GM12878 (cell line): ENCODE measurements around the gene RALGPS2. TPM values are rescaled to one million over a fixed set of nuclear protein-coding genes. Genes with fewer than 3 reads are reported as not detected.

Experiments used
- BACH1 ChIP-seq: fragments of 450-650 bp; IDR thresholded peaks from 2 replicates; pipeline ENCODE4 v1.6.1; 2017; ENCODE audit warnings: mild to moderate bottlenecking, borderline replicate concordance
- BCL11A ChIP-seq: IDR thresholded peaks from 2 replicates; pipeline ENCODE4 v1.6.1; 2011; ENCODE audit warnings: low read depth, low read length
- BMI1 ChIP-seq: fragments of 450-650 bp; IDR thresholded peaks from 2 replicates; pipeline ENCODE4 v1.6.1; 2016; ENCODE audit warnings: mild to moderate bottlenecking, moderate library complexity, borderline replicate concordance
- DPF2 ChIP-seq: fragments of 450-650 bp; IDR thresholded peaks from 2 replicates; pipeline ENCODE4 v1.6.1; 2017; ENCODE audit warnings: mild to moderate bottlenecking
- EGR1 ChIP-seq, 2 experiments: IDR thresholded peaks; 1 replicate in 1 of 2; 2 replicates in 1 of 2; pipeline ENCODE4 v1.6.1; 2011 to 2012; ENCODE audit warnings: low read depth in 2 of 2, low read length in 2 of 2, borderline replicate concordance in 1 of 2, mild to moderate bottlenecking in 1 of 2, moderate library complexity in 1 of 2
- IKZF1 ChIP-seq: fragments of 450-650 bp; conservative IDR thresholded peaks from 2 replicates; pipeline ENCODE4 v1.6.1; 2017; ENCODE audit warnings: antibody characterized with exemption, mild to moderate bottlenecking
- KLF5 ChIP-seq: fragments of 450-650 bp; IDR thresholded peaks from 2 replicates; pipeline ENCODE4 v1.6.1; 2014; ENCODE audit warnings: mild to moderate bottlenecking; ENCODE audit not compliant: partially characterized antibody
- LARP7 ChIP-seq: fragments of 450-650 bp; IDR thresholded peaks from 2 replicates; pipeline ENCODE4 v1.6.1; 2017; ENCODE audit warnings: mild to moderate bottlenecking
- MEF2A ChIP-seq: IDR thresholded peaks from 2 replicates; pipeline ENCODE4 v1.6.1; 2011; ENCODE audit warnings: low read depth, mild to moderate bottlenecking, low read length, moderate library complexity; ENCODE audit not compliant: insufficient read depth
- MTA3 ChIP-seq: IDR thresholded peaks from 2 replicates; pipeline ENCODE4 v1.6.1; 2012; ENCODE audit warnings: low read length, inconsistent platforms, borderline replicate concordance
- MYB ChIP-seq: fragments of 150-350 bp; IDR thresholded peaks from 2 replicates; pipeline ENCODE4 v1.6.1; 2014; ENCODE audit warnings: mild to moderate bottlenecking, low read depth, low read length, borderline replicate concordance
- PML ChIP-seq: IDR thresholded peaks from 2 replicates; pipeline ENCODE4 v1.6.1; 2012; ENCODE audit warnings: low read length, inconsistent platforms
- POLR2A ChIP-seq: IDR thresholded peaks from 2 replicates; pipeline ENCODE4 v1.6.1; 2011; ENCODE audit warnings: low read depth, mild to moderate bottlenecking, low read length
- POLR2AphosphoS2 ChIP-seq: IDR thresholded peaks from 2 replicates; pipeline ENCODE4 v1.6.1; 2011; ENCODE audit warnings: low read depth, mild to moderate bottlenecking, low read length, improper control_type of control experiment, moderate library complexity
- POLR2AphosphoS5 ChIP-seq: IDR thresholded peaks from 2 replicates; pipeline ENCODE4 v1.6.1; 2011; ENCODE audit warnings: mild to moderate bottlenecking, low read length, inconsistent platforms
- RAD51 ChIP-seq: fragments of 450-650 bp; IDR thresholded peaks from 2 replicates; pipeline ENCODE4 v1.6.1; 2016; ENCODE audit warnings: moderate library complexity, mild to moderate bottlenecking, inconsistent platforms
- RFX5 ChIP-seq: IDR thresholded peaks from 2 replicates; pipeline ENCODE4 v1.6.1; 2011; ENCODE audit warnings: low read depth, low read length, improper control_type of control experiment
- SIN3A ChIP-seq: IDR thresholded peaks from 2 replicates; pipeline ENCODE4 v1.6.1; 2012; ENCODE audit warnings: low read depth, low read length, improper control_type of control experiment
- SREBF2 ChIP-seq: IDR thresholded peaks from 2 replicates; pipeline ENCODE4 v1.6.1; 2012; ENCODE audit warnings: mild to moderate bottlenecking, low read length
- SRF ChIP-seq, 2 experiments: IDR thresholded peaks; 2 replicates each; pipeline ENCODE4 v1.6.1; 2011; ENCODE audit warnings: low read depth in 2 of 2, low read length in 2 of 2, mild to moderate bottlenecking in 1 of 2, moderate library complexity in 1 of 2
- STAT1 ChIP-seq: fragments of 450-650 bp; conservative IDR thresholded peaks from 2 replicates; pipeline ENCODE4 v1.6.1; 2014; ENCODE audit warnings: antibody characterized with exemption, mild to moderate bottlenecking
- SUZ12 ChIP-seq: fragments of 200-600 bp; sonication (generic); IDR thresholded peaks from one replicate; pipeline ENCODE4 v1.6.1; 2018; ENCODE audit warnings: antibody characterized with exemption, mild to moderate bottlenecking; ENCODE audit not compliant: unreplicated experiment
- TARDBP ChIP-seq: IDR thresholded peaks from 2 replicates; pipeline ENCODE4 v1.6.1; 2016; ENCODE audit warnings: borderline replicate concordance
- ZSCAN29 ChIP-seq: fragments of 450-650 bp; IDR thresholded peaks from 2 replicates; pipeline ENCODE4 v1.6.1; 2017; ENCODE audit warnings: mild to moderate bottlenecking, moderate library complexity
- ZZZ3 ChIP-seq: IDR thresholded peaks from 2 replicates; pipeline ENCODE4 v1.6.1; 2011; ENCODE audit warnings: low read depth; ENCODE audit not compliant: control insufficient read depth, insufficient read length
- polyA plus RNA-seq, 11 experiments: library from polyadenylated mRNA; depleted of rRNA in 4 of 11; unstranded in 6 of 11; stranded (reverse) in 5 of 11; fragments of >200 nt; fragmentation: Nextera tagmentation in 4 of 11; fragmentation: Illumina TruSeq in 1 of 11; extraction: Ambion mirVana in 4 of 11; extraction: Trizol in 1 of 11; gene quantifications; 1 replicate in 1 of 11; 2 replicates in 10 of 11; pipeline versions ENCODE4 v1.2.1 to v1.2.3, GENCODE V29; 2011 to 2016; ENCODE audit warnings: inconsistent platforms in 2 of 11, missing spikeins in 2 of 11, low read depth in 1 of 11
- total RNA-seq, 4 experiments: library from RNA; depleted of rRNA in 3 of 4; stranded (reverse); fragments of >200 nt in 3 of 4; fragmentation: Illumina TruSeq in 1 of 4; extraction: Trizol in 1 of 4; gene quantifications; 2 replicates each; pipeline versions ENCODE4 v1.2.1 to v1.2.3, GENCODE V29; 2013 to 2021
- TF ChIP-seq, protein P1 (sequence below): fragments of 450-650 bp; IDR thresholded peaks from 2 replicates; pipeline ENCODE4 v1.6.1; 2017; ENCODE audit warnings: mild to moderate bottlenecking, moderate library complexity
- TF ChIP-seq, protein P2 (sequence below): fragments of 450-650 bp; IDR thresholded peaks from 2 replicates; pipeline ENCODE4 v1.6.1; 2017; ENCODE audit warnings: low read depth, mild to moderate bottlenecking, moderate library complexity
- TF ChIP-seq, protein P3 (sequence below): fragments of 450-650 bp; IDR thresholded peaks from 2 replicates; pipeline ENCODE4 v1.6.1; 2014; ENCODE audit warnings: mild to moderate bottlenecking

RALGPS2 gene
- total and polyA plus RNA-seq, 10 of the 15 experiments (the other 5 are each of a cell fraction or from before 2014, with no cell fraction given), result 0.08 to 3.7 (median 0.50) TPM

DNA sequence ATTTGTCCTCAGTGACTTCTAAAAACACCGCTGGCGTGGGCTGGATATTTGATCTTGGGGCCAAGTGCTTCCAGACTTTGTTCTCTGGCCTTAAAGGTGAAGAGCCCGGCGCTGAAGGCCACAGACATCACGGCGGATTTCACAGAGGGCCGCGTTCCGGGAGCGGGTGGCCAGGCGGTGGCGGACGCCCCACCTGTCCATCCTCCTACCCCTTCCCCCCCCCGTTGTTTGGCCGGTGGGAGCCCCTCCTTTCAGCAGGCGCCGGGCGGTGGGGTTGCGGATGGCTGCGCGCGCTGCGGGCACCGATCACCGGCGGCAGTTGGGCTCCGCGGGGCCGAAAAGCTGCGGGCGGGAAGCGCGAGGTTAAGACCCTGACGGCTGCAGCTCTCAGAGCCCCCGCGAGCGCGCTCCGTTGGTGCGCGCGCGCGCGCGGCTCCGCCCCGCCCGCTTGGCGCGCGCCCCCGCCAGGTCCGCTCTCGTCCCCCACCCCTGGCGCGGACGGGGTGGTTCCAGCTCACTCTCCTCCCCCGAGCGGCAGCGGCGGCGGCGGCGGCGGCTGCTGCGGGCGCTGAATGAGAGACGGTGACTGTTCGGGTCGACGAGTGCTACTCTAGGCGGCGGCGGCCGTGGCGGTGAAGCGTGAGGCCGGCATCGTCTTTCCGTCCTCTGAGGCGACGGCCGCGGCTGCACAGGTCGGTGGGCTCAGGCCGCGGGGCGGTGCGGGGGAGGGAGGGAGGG lies at the start of gene RALGPS2 (continued):
- TF ChIP-seq, protein P1, sequence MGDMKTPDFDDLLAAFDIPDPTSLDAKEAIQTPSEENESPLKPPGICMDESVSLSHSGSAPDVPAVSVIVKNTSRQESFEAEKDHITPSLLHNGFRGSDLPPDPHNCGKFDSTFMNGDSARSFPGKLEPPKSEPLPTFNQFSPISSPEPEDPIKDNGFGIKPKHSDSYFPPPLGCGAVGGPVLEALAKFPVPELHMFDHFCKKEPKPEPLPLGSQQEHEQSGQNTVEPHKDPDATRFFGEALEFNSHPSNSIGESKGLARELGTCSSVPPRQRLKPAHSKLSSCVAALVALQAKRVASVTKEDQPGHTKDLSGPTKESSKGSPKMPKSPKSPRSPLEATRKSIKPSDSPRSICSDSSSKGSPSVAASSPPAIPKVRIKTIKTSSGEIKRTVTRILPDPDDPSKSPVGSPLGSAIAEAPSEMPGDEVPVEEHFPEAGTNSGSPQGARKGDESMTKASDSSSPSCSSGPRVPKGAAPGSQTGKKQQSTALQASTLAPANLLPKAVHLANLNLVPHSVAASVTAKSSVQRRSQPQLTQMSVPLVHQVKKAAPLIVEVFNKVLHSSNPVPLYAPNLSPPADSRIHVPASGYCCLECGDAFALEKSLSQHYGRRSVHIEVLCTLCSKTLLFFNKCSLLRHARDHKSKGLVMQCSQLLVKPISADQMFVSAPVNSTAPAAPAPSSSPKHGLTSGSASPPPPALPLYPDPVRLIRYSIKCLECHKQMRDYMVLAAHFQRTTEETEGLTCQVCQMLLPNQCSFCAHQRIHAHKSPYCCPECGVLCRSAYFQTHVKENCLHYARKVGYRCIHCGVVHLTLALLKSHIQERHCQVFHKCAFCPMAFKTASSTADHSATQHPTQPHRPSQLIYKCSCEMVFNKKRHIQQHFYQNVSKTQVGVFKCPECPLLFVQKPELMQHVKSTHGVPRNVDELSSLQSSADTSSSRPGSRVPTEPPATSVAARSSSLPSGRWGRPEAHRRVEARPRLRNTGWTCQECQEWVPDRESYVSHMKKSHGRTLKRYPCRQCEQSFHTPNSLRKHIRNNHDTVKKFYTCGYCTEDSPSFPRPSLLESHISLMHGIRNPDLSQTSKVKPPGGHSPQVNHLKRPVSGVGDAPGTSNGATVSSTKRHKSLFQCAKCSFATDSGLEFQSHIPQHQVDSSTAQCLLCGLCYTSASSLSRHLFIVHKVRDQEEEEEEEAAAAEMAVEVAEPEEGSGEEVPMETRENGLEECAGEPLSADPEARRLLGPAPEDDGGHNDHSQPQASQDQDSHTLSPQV, result no peak
- no peak for TF ChIP-seq POLR2AphosphoS2
- no peak for TF ChIP-seq SREBF2
- TF ChIP-seq PML, result no peak
- no peak for TF ChIP-seq EGR1 (IDR thresholded peaks at IDR 0.05; ENCODE audit: borderline replicate concordance in 1 of 2, low read depth in 2 of 2, low read length in 2 of 2)
- no peak for TF ChIP-seq BACH1
- TF ChIP-seq, protein P2, sequence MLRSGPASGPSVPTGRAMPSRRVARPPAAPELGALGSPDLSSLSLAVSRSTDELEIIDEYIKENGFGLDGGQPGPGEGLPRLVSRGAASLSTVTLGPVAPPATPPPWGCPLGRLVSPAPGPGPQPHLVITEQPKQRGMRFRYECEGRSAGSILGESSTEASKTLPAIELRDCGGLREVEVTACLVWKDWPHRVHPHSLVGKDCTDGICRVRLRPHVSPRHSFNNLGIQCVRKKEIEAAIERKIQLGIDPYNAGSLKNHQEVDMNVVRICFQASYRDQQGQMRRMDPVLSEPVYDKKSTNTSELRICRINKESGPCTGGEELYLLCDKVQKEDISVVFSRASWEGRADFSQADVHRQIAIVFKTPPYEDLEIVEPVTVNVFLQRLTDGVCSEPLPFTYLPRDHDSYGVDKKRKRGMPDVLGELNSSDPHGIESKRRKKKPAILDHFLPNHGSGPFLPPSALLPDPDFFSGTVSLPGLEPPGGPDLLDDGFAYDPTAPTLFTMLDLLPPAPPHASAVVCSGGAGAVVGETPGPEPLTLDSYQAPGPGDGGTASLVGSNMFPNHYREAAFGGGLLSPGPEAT, result no peak
- no peak for TF ChIP-seq RAD51
- TF ChIP-seq, protein P3, sequence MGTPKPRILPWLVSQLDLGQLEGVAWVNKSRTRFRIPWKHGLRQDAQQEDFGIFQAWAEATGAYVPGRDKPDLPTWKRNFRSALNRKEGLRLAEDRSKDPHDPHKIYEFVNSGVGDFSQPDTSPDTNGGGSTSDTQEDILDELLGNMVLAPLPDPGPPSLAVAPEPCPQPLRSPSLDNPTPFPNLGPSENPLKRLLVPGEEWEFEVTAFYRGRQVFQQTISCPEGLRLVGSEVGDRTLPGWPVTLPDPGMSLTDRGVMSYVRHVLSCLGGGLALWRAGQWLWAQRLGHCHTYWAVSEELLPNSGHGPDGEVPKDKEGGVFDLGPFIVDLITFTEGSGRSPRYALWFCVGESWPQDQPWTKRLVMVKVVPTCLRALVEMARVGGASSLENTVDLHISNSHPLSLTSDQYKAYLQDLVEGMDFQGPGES, result no peak
- no peak for TF ChIP-seq MTA3
- TF ChIP-seq MYB, result no peak
- no peak for TF ChIP-seq STAT1
- 0 out of 2 replicates have a peak, but pooled peaks have one; percentile 22 for TF ChIP-seq DPF2
- TF ChIP-seq SRF (IDR thresholded peaks at IDR 0.05; ENCODE audit: low read depth in 2 of 2, low read length in 2 of 2), result no peak
- peak; percentile 31; the same call in 1 of the 2 replicates for TF ChIP-seq LARP7
- TF ChIP-seq ZZZ3, result no peak
- no peak for TF ChIP-seq TARDBP
- peak; percentile 43 for TF ChIP-seq SUZ12
- no peak for TF ChIP-seq RFX5
- TF ChIP-seq SIN3A, result no peak
- TF ChIP-seq MEF2A, result no peak
- no peak for TF ChIP-seq BCL11A
- no peak for TF ChIP-seq BMI1
- TF ChIP-seq KLF5, result no peak
- no peak for TF ChIP-seq IKZF1
- TF ChIP-seq POLR2AphosphoS5, result no peak
- no peak for TF ChIP-seq ZSCAN29
- TF ChIP-seq POLR2A, result peak; percentile 66
